Heart left ventricle (tissue), 13 donors: ENCODE measurements around the gene ERBB4.

Experiments
- CTCF ChIP-seq, 12 donors: fragments of 200-600 bp; sonication (generic) in 4 of 12; IDR thresholded peaks; one replicate each; pipeline versions ENCODE4 v1.5.0 to v1.8.0; 2018 to 2022; ENCODE audit warnings: antibody characterized with exemption in 12 of 12, mild to moderate bottlenecking in 5 of 12
- POLR2A ChIP-seq, 2 donors: fragments of 450-650 bp; IDR thresholded peaks; one replicate each; pipeline ENCODE4 v1.6.1; 2017; ENCODE audit warnings: antibody characterized with exemption in 2 of 2, mild to moderate bottlenecking in 2 of 2, moderate library complexity in 2 of 2
- donor health status: ischemic (EF 13 %, LVEDD 7.1; RV severe dilation, severe dysfunction).
- donor health status: DM: no; HTN: yes; CAD: no.
- donor health status: DM: no; HTN: no; CAD: no.
- donor health status: ischemic (EF 25% LVEDD 6.9; RV normal size, moderate dysfunction).
- donor health status: ischemic (EF 25% LVEDD 5.7; RV mildly dilated, moderate dysfunction).
- donor health status: ischemic (EF 35%, LVEDD 5.7; RV mildly dilated, moderate dysfunction).
- donor health status: nonischemic (EF 11% LVEDD 7.7; RV severe dilation, severe dysfunction).
- donor health status: DM: yes; HTN: yes; CAD: no.
- donor health status: PGD.
- donor health status: ischemic (EF 29% LVEDD 5.4; RV normal size, mild dysfunction).
- donor health status: nonischemic (EF 23%, LVEDD 6.1; RV moderate dilation, normal function).

DNA sequence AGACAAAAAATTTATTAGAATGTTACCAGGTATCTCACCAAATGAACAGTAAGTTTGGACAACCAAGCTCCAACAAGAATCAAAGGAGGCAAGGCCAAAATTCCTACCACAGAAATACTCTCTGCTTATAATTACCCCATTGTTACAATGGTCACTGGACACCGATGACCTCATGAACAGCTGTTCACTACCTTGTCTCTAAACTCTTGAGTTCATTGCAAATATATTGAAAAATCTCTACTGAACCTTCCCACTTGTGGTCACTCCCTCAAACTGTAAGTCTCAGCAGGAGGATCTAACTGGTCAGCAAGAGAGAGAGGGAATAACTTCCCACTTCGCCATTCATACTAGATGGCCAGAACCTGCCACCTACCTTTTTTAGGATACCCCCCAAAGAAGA lies 50.0 kb downstream of the ERBB4 start:
- no peak for TF ChIP-seq CTCF (IDR thresholded peaks at IDR 0.05)
- TF ChIP-seq POLR2A (IDR thresholded peaks at IDR 0.05) = no peak
